GM21786 (cell line): ENCODE results near the gene FBXL2.
A peak's percentile ranks its signal among the peaks of the same experiment; 100 is the strongest.
"Not testable (repeated sequence)": the region's sequence is repeated elsewhere in the genome, so short reads cannot be mapped to it uniquely, and the experiment has no call there.

ENCODE experiments used
- ATAC-seq: cut with Tn5 transposase; IDR thresholded peaks from one replicate; pipeline ENCODE4 v1.9.1; 2021; ENCODE audit not compliant: unreplicated experiment

The FBXL2 gene

GRCh38 chr3:33314993-33315392, 37.8 kb downstream of the FBXL2 start:
- no peak for ATAC-seq

- ATAC-seq, result no peak
Measured at GRCh38 chr3:33315826-33316225, 38.6 kb downstream of the FBXL2 start.

- no peak for ATAC-seq
Measured at GRCh38 chr3:33317963-33318709, 40.9 kb downstream of the FBXL2 start.

- no peak for ATAC-seq
Measured at GRCh38 chr3:33318710-33319380, 41.6 kb downstream of the FBXL2 start.

DNA sequence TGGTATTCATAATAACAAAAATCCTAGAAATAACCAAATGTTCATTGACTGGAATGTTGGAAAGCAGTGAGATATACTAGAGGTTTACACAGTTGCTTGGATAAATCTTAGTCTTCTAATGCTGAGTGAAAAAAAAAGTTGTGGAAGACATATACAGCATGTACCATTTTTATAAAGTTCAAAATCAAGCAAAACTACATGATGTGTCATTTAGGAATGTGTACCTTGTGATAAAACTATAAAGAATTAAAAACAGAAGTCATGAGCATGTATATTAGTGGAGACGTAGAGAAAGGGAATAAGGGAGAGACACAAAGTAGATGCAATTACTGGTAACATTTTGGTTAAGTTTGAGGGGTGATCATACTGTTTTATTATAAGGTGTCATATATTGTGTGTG, 45.2 kb downstream of the FBXL2 start:
- no peak for ATAC-seq

DNA sequence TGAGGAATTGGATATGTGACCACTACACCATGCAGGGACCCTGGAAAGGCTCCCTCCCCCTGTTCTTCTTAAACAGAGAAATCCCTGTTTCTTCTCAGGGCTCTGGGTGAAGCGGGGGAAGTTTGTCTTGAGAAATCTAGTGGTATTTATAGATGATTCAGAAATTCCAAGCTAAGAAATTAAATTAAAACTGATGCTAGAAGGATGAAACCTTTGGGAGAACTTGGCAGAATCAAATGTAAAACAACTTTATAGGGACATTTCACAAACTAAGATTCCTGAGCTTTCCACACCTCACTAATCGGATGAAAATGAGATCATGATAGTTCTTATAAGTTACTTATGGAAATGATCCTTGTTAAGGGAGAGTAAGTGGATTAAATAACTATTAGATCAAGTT, 54.2 kb downstream of the FBXL2 start:
- no peak for ATAC-seq

GRCh38 chr3:33334364-33334763, 57.1 kb downstream of the FBXL2 start:
- no peak for ATAC-seq

DNA sequence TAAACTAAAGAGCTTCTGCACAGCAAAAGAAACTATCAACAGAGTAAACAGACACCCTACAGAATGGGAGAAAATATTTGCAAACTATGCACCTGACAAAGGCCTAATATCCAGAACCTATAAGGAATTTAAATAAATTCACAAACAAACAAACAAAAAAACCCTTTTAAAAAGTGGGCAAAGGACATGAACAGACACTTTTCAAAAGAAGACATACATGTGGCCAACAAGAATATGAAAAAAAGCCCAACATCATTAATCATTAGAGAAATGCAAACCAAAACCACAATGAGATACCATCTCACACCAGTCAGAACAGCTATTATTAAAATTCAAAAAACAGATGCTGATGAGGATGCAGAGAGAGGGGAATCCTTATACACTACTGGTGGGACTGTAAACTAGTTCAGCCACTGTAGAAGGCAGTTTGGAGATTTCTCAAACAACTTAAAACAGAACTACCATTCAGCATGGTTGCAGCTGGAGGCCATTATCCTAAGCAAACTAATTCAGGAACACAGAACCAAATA, 61.8 kb downstream of the FBXL2 start:
- not testable (repeated sequence) for ATAC-seq

GRCh38 chr3:33339758-33340157, 62.5 kb downstream of the FBXL2 start:
- no peak for ATAC-seq

DNA sequence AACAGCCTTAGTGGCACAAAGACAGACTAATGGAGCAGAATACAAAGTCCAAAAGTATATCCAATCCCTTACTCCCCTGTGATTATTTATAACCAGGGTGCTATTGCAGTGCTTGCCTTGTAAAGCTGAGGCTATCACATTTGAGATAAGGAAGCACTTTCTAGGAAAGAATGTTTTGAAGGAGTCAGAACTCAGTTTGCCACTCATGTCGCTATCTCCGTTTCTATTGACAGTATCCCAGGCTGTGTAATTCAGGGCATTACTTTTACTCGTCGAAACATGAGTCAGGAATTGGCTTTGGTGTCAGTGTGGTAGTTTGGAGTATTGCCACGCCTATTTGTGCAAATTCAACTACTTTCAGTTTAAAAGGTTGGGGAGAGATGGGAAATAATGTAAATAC, 78.4 kb downstream of the FBXL2 start:
- no peak for ATAC-seq

DNA sequence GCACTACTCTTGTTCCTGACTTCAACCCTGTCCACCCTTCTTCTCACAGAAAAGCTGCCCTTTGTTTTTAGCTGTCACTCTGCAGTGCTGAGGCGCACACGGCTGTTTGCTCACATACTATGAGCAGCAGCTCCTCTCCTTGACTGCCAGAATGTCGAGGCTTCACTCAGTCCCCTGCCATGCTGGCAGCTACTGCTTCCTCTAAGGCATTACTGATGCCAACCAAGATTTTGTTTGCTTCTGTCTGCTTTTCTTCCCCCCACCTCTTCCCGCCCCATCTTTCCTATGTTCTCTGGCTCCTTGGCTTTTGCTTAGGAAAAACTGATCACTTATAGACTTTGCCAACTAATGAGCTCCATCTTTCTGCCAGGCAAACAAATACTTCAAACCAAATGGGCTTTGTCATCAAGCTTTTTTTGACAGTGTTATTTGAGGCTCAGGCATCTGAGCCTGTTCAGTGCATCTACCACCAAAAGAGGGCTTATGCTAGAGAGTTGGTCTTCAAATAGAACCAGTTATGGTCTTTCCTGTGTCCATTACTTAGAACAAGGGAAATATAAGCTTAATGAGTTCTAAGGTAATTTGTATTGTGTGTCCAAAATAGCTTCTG, 81.0 kb downstream of the FBXL2 start:
- no peak for ATAC-seq

- no peak for ATAC-seq
Measured at GRCh38 chr3:33360136-33360825, 83.0 kb downstream of the FBXL2 start.

DNA sequence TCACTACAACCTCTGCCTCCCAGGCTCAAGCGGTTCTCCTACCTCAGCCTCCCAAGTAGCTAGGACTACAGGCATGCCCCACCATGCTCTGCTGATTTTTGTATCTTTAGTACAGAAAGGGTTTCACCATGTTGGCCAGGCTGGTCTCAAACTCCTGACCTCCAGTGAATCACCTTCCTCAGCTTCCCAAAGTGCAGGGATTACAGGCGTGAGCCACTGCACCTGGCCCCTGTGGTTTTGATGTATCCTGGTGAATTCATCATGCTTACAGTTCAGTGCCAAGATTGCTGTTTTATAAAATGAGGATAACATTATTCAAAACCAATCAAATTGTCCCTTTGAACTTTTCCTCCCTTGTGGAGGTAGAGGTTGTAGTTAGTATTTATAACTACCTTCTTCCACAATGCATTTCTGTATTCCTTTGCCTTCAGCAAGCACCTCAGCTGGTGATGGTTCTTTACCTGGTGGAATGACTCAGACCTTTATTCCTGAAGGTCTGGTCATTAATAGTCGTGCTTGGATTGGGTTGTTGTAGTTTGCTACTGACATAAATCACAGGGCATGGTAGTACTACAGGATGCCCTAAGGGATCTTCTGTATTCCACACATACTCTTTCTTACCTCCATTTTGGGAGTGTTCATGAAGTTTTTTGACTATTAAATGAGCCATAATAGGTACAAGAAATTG, 86.0 kb downstream of the FBXL2 start:
- no peak for ATAC-seq

DNA sequence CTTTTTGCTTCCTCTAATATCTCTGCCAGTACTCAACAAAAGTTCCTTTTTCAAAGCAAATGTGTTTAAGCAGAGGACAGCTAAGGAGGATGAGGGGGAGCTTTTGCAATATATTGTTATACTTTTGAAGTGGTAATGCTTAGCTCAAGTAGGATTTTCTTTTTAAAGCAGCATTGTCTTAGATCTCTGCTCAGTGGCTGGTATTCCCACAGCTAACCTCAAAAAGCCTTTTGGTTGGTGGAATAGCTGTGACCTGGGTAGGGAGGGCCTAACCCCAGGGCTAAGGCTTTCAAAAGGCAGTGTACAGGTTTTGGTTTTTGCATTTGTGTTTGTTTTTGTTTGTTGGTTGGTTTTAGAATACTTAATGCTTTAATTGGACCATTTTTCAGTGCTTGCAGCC, 86.8 kb downstream of the FBXL2 start:
- no peak for ATAC-seq

- ATAC-seq, result no peak
Measured at GRCh38 chr3:33364531-33365128, 87.4 kb downstream of the FBXL2 start.

DNA sequence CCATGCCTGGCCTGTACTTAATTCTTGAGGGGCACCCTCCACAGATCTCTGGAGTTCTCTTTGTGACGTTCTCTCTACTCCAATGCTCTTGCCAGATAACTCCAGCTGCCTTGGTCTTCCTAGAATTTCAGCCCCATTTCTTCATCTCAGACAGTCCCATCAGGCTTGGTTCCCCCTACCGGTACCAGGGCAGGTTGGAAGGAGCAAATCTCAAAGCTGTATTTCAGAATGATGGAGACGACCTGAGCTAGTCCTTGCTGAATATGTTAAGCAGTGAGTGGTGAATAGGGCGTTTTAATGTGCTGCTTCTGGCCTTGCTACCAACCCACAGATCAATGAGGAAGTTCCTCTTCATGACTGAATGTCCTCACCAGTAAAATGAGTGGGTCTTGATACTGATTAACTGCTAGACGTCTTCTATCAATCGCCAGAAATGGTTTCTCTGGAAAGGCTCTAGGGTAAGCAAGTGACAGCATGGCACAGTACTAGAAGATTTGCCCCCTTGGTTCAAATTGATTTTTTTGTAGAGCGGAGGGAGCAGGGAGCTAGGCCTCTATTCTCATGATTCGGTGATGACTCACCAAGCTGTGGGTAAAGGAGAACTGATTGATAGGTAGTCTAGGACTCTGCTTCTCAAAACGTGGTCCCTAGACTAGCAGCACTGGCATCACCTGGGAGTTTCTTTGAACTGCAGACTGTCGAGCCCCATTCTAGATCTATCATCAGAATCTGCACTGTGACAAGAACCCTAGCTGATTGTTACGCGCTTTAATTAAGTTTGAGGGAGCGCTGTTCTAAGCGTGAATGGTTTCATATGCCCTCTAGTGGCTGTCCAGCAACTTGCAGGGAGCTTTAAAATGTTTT, 95.2 kb downstream of the FBXL2 start:
- ATAC-seq, result peak; percentile 69

GRCh38 chr3:33373082-33373437, 95.8 kb downstream of the FBXL2 start:
- ATAC-seq, result no peak

DNA sequence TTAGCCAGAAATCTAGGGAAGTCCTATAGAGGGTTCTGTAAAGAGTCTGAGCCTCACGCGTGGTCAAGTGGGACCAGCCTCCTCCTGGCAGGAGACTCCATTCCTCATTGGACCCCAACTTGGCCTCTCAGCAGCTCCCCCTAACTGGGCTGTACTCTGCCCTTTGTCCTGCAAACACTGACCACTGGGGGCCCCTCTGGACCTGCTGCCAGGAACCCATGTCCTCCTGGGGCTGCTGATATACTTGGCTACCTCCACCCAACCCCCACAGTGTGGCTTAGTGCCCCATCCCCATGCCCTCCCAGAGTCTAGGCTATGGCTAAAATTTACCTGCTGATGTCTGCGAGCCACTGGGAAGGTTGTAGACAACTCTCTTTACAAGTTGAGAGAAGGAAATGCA, 100.2 kb downstream of the FBXL2 start:
- no peak for ATAC-seq

- no peak for ATAC-seq
Measured at GRCh38 chr3:33377931-33378330, 100.7 kb downstream of the FBXL2 start.

GRCh38 chr3:33380653-33381052, 103.4 kb downstream of the FBXL2 start:
- ATAC-seq, result no peak
